GM23338 (cell line): ENCODE measurements around the gene CHRNB4. TPM values are rescaled to one million over a fixed set of nuclear protein-coding genes. Genes with fewer than 3 reads are reported as not detected.

Experiments used
- ATAC-seq: fragments of 200-7000 bp; cut with Tn5 transposase; 3 replicates; pipeline ENCODE4 v1.9.1; 2020
- DNase-seq: peaks from one replicate; pipeline ENCODE4 v3.0.0-alpha.2; 2015; ENCODE audit warnings: low spot score
- H2AFZ ChIP-seq: fragments of 200-600 bp; sonication (generic); 2 replicates; pipeline ENCODE4 v1.8.0; 2016; ENCODE audit warnings: antibody characterized with exemption, mild to moderate bottlenecking, moderate library complexity
- H3F3A ChIP-seq: fragments of 200-600 bp; sonication (generic); replicated peaks from 2 replicates; pipeline ENCODE4 v1.8.0; 2017; ENCODE audit warnings: antibody characterized with exemption, mixed run types, low read depth
- H3K27ac ChIP-seq: fragments of 200-600 bp; sonication (generic); 2 replicates; pipeline ENCODE4 v1.6.1; 2016; ENCODE audit warnings: low read depth
- H3K27me3 ChIP-seq: fragments of 200-600 bp; sonication (generic); 2 replicates; pipeline ENCODE4 v1.8.0; 2016; ENCODE audit warnings: mild to moderate bottlenecking, mixed run types, moderate library complexity; ENCODE audit not compliant: insufficient read depth
- H3K36me3 ChIP-seq: fragments of 200-600 bp; sonication (generic); 2 replicates; pipeline ENCODE4 v1.8.0; 2016; ENCODE audit warnings: mild to moderate bottlenecking; ENCODE audit not compliant: insufficient read depth
- H3K4me1 ChIP-seq: fragments of 200-600 bp; sonication (generic); 2 replicates; pipeline ENCODE4 v1.8.0; 2016; ENCODE audit warnings: mild to moderate bottlenecking, moderate library complexity; ENCODE audit not compliant: insufficient read depth
- H3K4me2 ChIP-seq: fragments of 200-600 bp; sonication (generic); 2 replicates; pipeline ENCODE4 v1.7.1; 2017; ENCODE audit warnings: mixed run types
- H3K4me3 ChIP-seq: fragments of 200-600 bp; sonication (generic); 2 replicates; pipeline ENCODE4 v1.6.1; 2016; ENCODE audit warnings: mixed run types
- H3K79me2 ChIP-seq: fragments of 200-600 bp; sonication (generic); replicated peaks from 2 replicates; pipeline ENCODE4 v1.8.0; 2017; ENCODE audit warnings: mild to moderate bottlenecking; ENCODE audit not compliant: insufficient read depth
- H3K9me2 ChIP-seq: fragments of 200-600 bp; sonication (generic); 2 replicates; pipeline ENCODE4 v1.8.0; 2017; ENCODE audit not compliant: insufficient read depth
- H4K20me1 ChIP-seq: fragments of 200-600 bp; sonication (generic); replicated peaks from 2 replicates; pipeline ENCODE4 v1.8.0; 2017; ENCODE audit warnings: mild to moderate bottlenecking; ENCODE audit not compliant: insufficient read depth
- H3K27ac Mint-ChIP-seq: 2 replicates; pipeline ENCODE4 v1.8.0; 2020; ENCODE audit warnings: inconsistent platforms, mild to moderate bottlenecking, moderate library complexity, mixed read lengths
- H3K27me3 Mint-ChIP-seq: 3 replicates; pipeline ENCODE4 v1.8.0; 2022; ENCODE audit warnings: low read depth, mild to moderate bottlenecking, moderate library complexity, mixed read lengths, inconsistent platforms; ENCODE audit not compliant: insufficient read depth, poor library complexity
- H3K36me3 Mint-ChIP-seq: 3 replicates; pipeline ENCODE4 v1.8.0; 2021; ENCODE audit warnings: low read depth, mild to moderate bottlenecking, inconsistent platforms, moderate library complexity, mixed read lengths
- H3K4me1 Mint-ChIP-seq: 3 replicates; pipeline ENCODE4 v1.8.0; 2020; ENCODE audit warnings: mild to moderate bottlenecking, inconsistent platforms, mixed read lengths
- H3K4me3 Mint-ChIP-seq: 3 replicates; pipeline ENCODE4 v1.8.0; 2021; ENCODE audit warnings: moderate library complexity, mild to moderate bottlenecking, inconsistent platforms, mixed read lengths
- H3K9me3 Mint-ChIP-seq: 3 replicates; pipeline ENCODE4 v1.8.0; 2020; ENCODE audit warnings: moderate library complexity, mild to moderate bottlenecking, inconsistent platforms, mixed read lengths
- CREB1 ChIP-seq: fragments of 250-450 bp; sonication (Bioruptor Pico); IDR thresholded peaks from 2 replicates; pipeline ENCODE4 v1.5.0; 2020; ENCODE audit warnings: low read depth, mild to moderate bottlenecking, moderate library complexity
- CTCF ChIP-seq, 2 experiments: fragments of 200-600 bp in 1 of 2; sonication (generic) in 1 of 2; conservative IDR thresholded peaks; 2 replicates each; pipeline versions ENCODE4 v1.5.1 to v1.6.1; 2016 to 2017; ENCODE audit warnings: antibody characterized with exemption in 2 of 2, low read depth in 2 of 2, mild to moderate bottlenecking in 2 of 2, moderate library complexity in 1 of 2
- ETS1 ChIP-seq: IDR thresholded peaks from 2 replicates; pipeline ENCODE4 v1.6.1; 2016; ENCODE audit warnings: antibody characterized with exemption
- EZH2 ChIP-seq: fragments of 200-600 bp; sonication (generic); IDR thresholded peaks from one replicate; pipeline ENCODE4 v1.8.0; 2017; ENCODE audit warnings: antibody characterized with exemption, mild to moderate bottlenecking, low read depth; ENCODE audit not compliant: unreplicated experiment
- EZH2phosphoT487 ChIP-seq: fragments of 200-600 bp; sonication (generic); IDR thresholded peaks from one replicate; pipeline ENCODE4 v1.8.1; 2018; ENCODE audit warnings: antibody characterized with exemption; ENCODE audit not compliant: unreplicated experiment
- JUNB ChIP-seq: IDR thresholded peaks from one replicate; pipeline ENCODE4 v1.6.1; 2016; ENCODE audit warnings: antibody characterized with exemption; ENCODE audit not compliant: unreplicated experiment
- NANOG ChIP-seq: IDR thresholded peaks from 2 replicates; pipeline ENCODE4 v1.6.1; 2016; ENCODE audit warnings: antibody characterized with exemption, borderline replicate concordance
- ZNF114 ChIP-seq: fragments of 250-450 bp; sonication (Bioruptor Pico); IDR thresholded peaks from 2 replicates; pipeline ENCODE4 v1.5.0; 2020; ENCODE audit warnings: mild to moderate bottlenecking, moderate library complexity
- polyA plus RNA-seq: library from polyadenylated mRNA; unstranded; fragments of >200 nt; fragmentation: Nextera tagmentation; extraction: Ambion mirVana; gene quantifications from 2 replicates; pipeline ENCODE4 v1.2.1, GENCODE V29; 2016
- total RNA-seq: library from RNA; depleted of rRNA; stranded (reverse); fragments of >200 nt; shearing (Covaris generic); gene quantifications from 2 replicates; pipeline ENCODE4 v1.2.3, GENCODE V29; 2014
- TF ChIP-seq, protein P1 (sequence below): fragments of 250-450 bp; sonication (Bioruptor Pico); IDR thresholded peaks from 2 replicates; pipeline ENCODE4 v1.5.0; 2020; ENCODE audit warnings: mild to moderate bottlenecking, moderate library complexity

Gene CHRNB4
- total and polyA plus RNA-seq, 2 experiments from 2014 or later, result 1.4 to 1.6 TPM

DNA sequence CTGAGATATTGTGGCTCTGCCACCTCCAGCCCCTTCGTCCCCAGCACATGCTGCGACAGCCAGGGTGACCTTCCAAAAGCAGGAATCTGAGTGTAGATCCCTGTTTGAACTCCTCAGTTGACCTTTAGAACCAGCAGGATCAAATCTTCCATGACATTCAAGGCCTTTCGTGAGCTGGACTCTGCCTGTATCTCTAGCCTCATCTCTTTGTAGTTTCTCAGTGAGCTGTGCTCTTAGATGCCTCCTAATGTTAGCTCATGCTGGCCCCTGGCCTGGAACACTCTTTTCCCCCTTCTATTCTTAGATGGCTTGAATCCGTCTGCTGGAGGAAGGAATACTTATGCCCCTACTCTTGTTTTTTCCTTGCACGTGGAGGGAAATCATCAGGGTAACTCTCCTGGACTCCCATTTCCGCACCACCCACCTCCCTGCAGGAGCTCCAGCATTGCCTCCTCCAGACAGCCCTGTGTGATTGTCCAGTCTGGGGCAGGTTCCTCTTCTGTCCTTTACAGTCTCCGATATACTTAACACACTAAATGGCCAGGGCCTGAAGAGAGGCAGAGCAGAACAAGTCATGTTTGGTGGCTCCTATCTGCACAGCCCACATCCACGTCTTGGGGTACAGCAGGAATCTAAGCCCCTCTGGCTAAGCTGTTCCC, 26.7 kb upstream of the CHRNB4 start (continued):
- TF ChIP-seq, protein P1, sequence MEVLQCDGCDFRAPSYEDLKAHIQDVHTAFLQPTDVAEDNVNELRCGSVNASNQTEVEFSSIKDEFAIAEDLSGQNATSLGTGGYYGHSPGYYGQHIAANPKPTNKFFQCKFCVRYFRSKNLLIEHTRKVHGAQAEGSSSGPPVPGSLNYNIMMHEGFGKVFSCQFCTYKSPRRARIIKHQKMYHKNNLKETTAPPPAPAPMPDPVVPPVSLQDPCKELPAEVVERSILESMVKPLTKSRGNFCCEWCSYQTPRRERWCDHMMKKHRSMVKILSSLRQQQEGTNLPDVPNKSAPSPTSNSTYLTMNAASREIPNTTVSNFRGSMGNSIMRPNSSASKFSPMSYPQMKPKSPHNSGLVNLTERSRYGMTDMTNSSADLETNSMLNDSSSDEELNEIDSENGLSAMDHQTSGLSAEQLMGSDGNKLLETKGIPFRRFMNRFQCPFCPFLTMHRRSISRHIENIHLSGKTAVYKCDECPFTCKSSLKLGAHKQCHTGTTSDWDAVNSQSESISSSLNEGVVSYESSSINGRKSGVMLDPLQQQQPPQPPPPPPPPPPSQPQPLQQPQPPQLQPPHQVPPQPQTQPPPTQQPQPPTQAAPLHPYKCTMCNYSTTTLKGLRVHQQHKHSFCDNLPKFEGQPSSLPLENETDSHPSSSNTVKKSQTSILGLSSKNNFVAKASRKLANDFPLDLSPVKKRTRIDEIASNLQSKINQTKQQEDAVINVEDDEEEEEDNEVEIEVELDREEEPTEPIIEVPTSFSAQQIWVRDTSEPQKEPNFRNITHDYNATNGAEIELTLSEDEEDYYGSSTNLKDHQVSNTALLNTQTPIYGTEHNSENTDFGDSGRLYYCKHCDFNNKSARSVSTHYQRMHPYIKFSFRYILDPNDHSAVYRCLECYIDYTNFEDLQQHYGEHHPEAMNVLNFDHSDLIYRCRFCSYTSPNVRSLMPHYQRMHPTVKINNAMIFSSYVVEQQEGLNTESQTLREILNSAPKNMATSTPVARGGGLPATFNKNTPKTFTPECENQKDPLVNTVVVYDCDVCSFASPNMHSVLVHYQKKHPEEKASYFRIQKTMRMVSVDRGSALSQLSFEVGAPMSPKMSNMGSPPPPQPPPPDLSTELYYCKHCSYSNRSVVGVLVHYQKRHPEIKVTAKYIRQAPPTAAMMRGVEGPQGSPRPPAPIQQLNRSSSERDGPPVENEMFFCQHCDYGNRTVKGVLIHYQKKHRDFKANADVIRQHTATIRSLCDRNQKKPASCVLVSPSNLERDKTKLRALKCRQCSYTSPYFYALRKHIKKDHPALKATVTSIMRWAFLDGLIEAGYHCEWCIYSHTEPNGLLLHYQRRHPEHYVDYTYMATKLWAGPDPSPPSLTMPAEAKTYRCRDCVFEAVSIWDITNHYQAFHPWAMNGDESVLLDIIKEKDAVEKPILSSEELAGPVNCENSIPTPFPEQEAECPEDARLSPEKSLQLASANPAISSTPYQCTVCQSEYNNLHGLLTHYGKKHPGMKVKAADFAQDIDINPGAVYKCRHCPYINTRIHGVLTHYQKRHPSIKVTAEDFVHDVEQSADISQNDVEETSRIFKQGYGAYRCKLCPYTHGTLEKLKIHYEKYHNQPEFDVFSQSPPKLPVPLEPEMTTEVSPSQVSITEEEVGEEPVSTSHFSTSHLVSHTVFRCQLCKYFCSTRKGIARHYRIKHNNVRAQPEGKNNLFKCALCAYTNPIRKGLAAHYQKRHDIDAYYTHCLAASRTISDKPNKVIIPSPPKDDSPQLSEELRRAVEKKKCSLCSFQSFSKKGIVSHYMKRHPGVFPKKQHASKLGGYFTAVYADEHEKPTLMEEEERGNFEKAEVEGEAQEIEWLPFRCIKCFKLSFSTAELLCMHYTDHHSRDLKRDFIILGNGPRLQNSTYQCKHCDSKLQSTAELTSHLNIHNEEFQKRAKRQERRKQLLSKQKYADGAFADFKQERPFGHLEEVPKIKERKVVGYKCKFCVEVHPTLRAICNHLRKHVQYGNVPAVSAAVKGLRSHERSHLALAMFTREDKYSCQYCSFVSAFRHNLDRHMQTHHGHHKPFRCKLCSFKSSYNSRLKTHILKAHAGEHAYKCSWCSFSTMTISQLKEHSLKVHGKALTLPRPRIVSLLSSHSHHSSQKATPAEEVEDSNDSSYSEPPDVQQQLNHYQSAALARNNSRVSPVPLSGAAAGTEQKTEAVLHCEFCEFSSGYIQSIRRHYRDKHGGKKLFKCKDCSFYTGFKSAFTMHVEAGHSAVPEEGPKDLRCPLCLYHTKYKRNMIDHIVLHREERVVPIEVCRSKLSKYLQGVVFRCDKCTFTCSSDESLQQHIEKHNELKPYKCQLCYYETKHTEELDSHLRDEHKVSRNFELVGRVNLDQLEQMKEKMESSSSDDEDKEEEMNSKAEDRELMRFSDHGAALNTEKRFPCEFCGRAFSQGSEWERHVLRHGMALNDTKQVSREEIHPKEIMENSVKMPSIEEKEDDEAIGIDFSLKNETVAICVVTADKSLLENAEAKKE (CRISPR knock-in tag), result no peak

- H3F3A ChIP-seq, result no peaks in the 10 kb centered on the region
- no peaks in the 10 kb centered on the region for H3K36me3 Mint-ChIP-seq
- H3K4me3 ChIP-seq, result no peak overlapping the region
Measured at GRCh38 chr15:78666010-78666409, 25.0 kb upstream of the CHRNB4 start.

More at GRCh38 chr15:78666010-78666409, 25.0 kb upstream of the CHRNB4 start:
- ATAC-seq (no peak), DNase-seq (no peak)
- Histone ChIP-seq H3K27me3 (no peaks in the 10 kb centered on the region), H4K20me1 (no peaks in the 10 kb centered on the region), H3K36me3 (no peaks in the 10 kb centered on the region), H3K4me2 (no peak overlapping the region), H3K27ac (no peak overlapping the region), H2AFZ (no peak overlapping the region), H3K9me2 (no peaks in the 10 kb centered on the region), H3K79me2 (no peaks in the 10 kb centered on the region), H3K4me1 (peaks cover 20% of the 10 kb centered on the region)
- Mint-ChIP-seq H3K27me3 (peaks cover 10% of the 10 kb centered on the region), H3K9me3 (no peaks in the 10 kb centered on the region), H3K4me1 (peaks cover 15% of the 10 kb centered on the region), H3K27ac (no peak overlapping the region), H3K4me3 (no peak overlapping the region)
- no peak for TF ChIP-seq EZH2
- no peak for TF ChIP-seq ETS1
- TF ChIP-seq CTCF (conservative IDR thresholded peaks at IDR 0.05; ENCODE audit: low read depth in 2 of 2), result no peak
- TF ChIP-seq EZH2phosphoT487, result no peak
- TF ChIP-seq CREB1 (CRISPR knock-in tag), result no peak
- no peak for TF ChIP-seq JUNB
- TF ChIP-seq NANOG, result no peak
- no peak for TF ChIP-seq ZNF114
